HepG2 (cell line): ENCODE measurements around the gene PDIA4.
"Not testable (repeated sequence)": the region's sequence is repeated elsewhere in the genome, so short reads cannot be mapped to it uniquely, and the experiment has no call there.

Experiments used
- CENPX ChIP-seq: sonication (generic); formaldehyde crosslinking; IDR thresholded peaks from 2 replicates; pipeline ENCODE4 v1.9.0; 2021; ENCODE audit warnings: mild to moderate bottlenecking, missing genetic modification reagents, moderate library complexity
- EZH2 ChIP-seq: conservative IDR thresholded peaks from 2 replicates; pipeline ENCODE4 v1.6.1; 2012; ENCODE audit warnings: mild to moderate bottlenecking, low read depth, low read length, moderate library complexity
- FOSL2 ChIP-seq: sonication (generic); formaldehyde crosslinking; IDR thresholded peaks from 2 replicates; pipeline ENCODE4 v1.4.0; 2020; ENCODE audit warnings: missing genetic modification reagents
- HDAC2 ChIP-seq: sonication (generic); formaldehyde crosslinking; IDR thresholded peaks from 2 replicates; pipeline ENCODE4 v1.4.0; 2020; ENCODE audit warnings: missing genetic modification reagents
- PHB2 ChIP-seq: fragments of 450-650 bp; IDR thresholded peaks from 2 replicates; pipeline ENCODE4 v1.6.1; 2018; ENCODE audit not compliant: partially characterized antibody
- TCF7L2 ChIP-seq: IDR thresholded peaks from 2 replicates; pipeline ENCODE4 v1.6.1; 2011; ENCODE audit warnings: mild to moderate bottlenecking, low read depth, low read length, moderate library complexity
- ZFX ChIP-seq: sonication (generic); formaldehyde crosslinking; IDR thresholded peaks from 2 replicates; pipeline ENCODE4 v1.4.0; 2020; ENCODE audit warnings: mild to moderate bottlenecking, low read depth, missing genetic modification reagents, moderate library complexity
- ZNF781 ChIP-seq: sonication (generic); formaldehyde crosslinking; IDR thresholded peaks from 2 replicates; pipeline ENCODE4 v1.5.1; 2020; ENCODE audit warnings: borderline replicate concordance, mild to moderate bottlenecking, missing genetic modification reagents; ENCODE audit errors: not compliant biosample characterization
- TF ChIP-seq, protein P1 (sequence below): sonication (generic); formaldehyde crosslinking; IDR thresholded peaks from 2 replicates; pipeline ENCODE4 v1.5.0; 2020; ENCODE audit warnings: mild to moderate bottlenecking, missing genetic modification reagents, moderate library complexity
- TF ChIP-seq, protein P2 (sequence below): sonication (generic); formaldehyde crosslinking; IDR thresholded peaks from 2 replicates; pipeline ENCODE4 v1.9.0; 2021; ENCODE audit warnings: missing genetic modification reagents, mild to moderate bottlenecking, borderline replicate concordance
- TF ChIP-seq, protein P3 (sequence below): sonication (generic); formaldehyde crosslinking; IDR thresholded peaks from 2 replicates; pipeline ENCODE4 v1.5.1; 2020; ENCODE audit warnings: missing genetic modification reagents, mild to moderate bottlenecking, borderline replicate concordance

DNA sequence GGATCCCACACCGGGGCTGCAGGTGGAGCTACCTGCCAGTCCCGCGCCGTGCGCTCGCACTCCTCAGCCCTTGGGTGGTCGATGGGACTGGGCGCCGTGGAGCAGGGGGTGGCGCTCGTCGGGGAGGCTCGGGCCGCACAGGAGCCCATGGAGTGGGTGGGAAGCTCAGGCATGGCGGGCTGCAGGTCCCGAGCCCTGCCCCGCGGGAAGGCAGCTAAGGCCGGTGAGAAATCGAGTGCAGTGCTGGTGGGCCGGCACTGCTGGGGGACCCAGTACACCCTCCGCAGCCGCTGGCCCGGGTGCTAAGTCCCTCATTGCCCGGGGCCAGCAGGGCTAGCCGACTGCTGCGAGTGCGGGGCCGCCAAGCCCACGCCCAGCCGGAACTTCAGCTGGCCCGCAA lies 10.3 kb upstream of the PDIA4 start:
- TF ChIP-seq HDAC2 (CRISPR knock-in tag); PHB2; CENPX (CRISPR knock-in tag); ZNF781 (CRISPR knock-in tag); FOSL2 (CRISPR knock-in tag); TCF7L2; EZH2; ZFX (CRISPR knock-in tag): not testable (repeated sequence)
- TF ChIP-seq, protein P1, sequence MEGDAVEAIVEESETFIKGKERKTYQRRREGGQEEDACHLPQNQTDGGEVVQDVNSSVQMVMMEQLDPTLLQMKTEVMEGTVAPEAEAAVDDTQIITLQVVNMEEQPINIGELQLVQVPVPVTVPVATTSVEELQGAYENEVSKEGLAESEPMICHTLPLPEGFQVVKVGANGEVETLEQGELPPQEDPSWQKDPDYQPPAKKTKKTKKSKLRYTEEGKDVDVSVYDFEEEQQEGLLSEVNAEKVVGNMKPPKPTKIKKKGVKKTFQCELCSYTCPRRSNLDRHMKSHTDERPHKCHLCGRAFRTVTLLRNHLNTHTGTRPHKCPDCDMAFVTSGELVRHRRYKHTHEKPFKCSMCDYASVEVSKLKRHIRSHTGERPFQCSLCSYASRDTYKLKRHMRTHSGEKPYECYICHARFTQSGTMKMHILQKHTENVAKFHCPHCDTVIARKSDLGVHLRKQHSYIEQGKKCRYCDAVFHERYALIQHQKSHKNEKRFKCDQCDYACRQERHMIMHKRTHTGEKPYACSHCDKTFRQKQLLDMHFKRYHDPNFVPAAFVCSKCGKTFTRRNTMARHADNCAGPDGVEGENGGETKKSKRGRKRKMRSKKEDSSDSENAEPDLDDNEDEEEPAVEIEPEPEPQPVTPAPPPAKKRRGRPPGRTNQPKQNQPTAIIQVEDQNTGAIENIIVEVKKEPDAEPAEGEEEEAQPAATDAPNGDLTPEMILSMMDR (CRISPR knock-in tag) = not testable (repeated sequence)
- TF ChIP-seq, protein P2, sequence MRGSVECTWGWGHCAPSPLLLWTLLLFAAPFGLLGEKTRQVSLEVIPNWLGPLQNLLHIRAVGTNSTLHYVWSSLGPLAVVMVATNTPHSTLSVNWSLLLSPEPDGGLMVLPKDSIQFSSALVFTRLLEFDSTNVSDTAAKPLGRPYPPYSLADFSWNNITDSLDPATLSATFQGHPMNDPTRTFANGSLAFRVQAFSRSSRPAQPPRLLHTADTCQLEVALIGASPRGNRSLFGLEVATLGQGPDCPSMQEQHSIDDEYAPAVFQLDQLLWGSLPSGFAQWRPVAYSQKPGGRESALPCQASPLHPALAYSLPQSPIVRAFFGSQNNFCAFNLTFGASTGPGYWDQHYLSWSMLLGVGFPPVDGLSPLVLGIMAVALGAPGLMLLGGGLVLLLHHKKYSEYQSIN (CRISPR knock-in tag) = not testable (repeated sequence)
- TF ChIP-seq, protein P3, sequence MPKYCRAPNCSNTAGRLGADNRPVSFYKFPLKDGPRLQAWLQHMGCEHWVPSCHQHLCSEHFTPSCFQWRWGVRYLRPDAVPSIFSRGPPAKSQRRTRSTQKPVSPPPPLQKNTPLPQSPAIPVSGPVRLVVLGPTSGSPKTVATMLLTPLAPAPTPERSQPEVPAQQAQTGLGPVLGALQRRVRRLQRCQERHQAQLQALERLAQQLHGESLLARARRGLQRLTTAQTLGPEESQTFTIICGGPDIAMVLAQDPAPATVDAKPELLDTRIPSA (CRISPR knock-in tag) = not testable (repeated sequence)
